Left colon (tissue), 2 donors: ENCODE data around the gene CCDC50. TPM values are rescaled to one million over a fixed set of nuclear protein-coding genes. Genes with fewer than 3 reads are reported as not detected.

Source experiments
- ATAC-seq: fragments of 200-7000 bp; cut with Tn5 transposase; one replicate; pipeline ENCODE4 v1.9.1; 2020; ENCODE audit warnings: mild to moderate bottlenecking, moderate library complexity
- DNase-seq, 2 donors: peaks; one replicate each; pipeline ENCODE4 v3.0.0-alpha.2; 2020
- intact Hi-C, 2 donors: fragments of 100-400 bp; cut with DNase I in 1 of 2; cut with micrococcal nuclease in 1 of 2; formaldehyde crosslinking; loops; one replicate each; pipeline versions ENCODE4 v1.11.2 to v1.14.0; 2022; cut with DNase I, micrococcal nuclease
- total RNA-seq, 2 donors: library from RNA; stranded (reverse); fragmentation: NEBNext Ultra II Directional; extraction: Animal tissue kit (Norgen Biotek cat#: 25700); gene quantifications; one replicate each; pipeline ENCODE4 v1.2.1, GENCODE V29; 2021
- donor health status: DM: no; HTN: no; CAD: no.
- donor health status: DM: yes; HTN: yes; CAD: no.

CCDC50 gene
- total RNA-seq, 2 donors from 2014 or later = 46.5 to 53.7 TPM

DNA sequence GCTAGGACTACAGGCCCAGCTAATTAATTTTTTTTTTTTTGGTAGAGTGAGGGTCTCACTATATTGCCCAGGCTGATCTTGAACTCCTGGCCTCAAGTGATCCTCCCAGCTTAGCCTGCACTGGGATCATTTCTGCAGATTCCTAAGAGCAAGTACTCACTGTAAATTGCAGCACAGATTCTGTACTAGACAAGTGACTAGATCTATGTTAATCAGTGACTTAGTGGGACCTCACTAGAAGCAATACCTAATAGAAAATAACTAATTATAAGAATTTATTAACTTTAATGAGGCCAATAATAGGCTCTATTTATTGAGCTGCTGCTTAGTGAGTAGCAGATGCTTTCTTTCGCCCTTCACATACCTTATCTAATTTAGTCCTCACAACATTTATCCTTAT lies 11.8 kb downstream of the CCDC50 start:
- no peak for DNase-seq
- ATAC-seq = no peak
- intact Hi-C loops = no loop called here

- ATAC-seq (no peak), DNase-seq (no peak)
- intact Hi-C loops = no loop called here
Observed at GRCh38 chr3:191342006-191342405, 12.8 kb downstream of the CCDC50 start.

DNA sequence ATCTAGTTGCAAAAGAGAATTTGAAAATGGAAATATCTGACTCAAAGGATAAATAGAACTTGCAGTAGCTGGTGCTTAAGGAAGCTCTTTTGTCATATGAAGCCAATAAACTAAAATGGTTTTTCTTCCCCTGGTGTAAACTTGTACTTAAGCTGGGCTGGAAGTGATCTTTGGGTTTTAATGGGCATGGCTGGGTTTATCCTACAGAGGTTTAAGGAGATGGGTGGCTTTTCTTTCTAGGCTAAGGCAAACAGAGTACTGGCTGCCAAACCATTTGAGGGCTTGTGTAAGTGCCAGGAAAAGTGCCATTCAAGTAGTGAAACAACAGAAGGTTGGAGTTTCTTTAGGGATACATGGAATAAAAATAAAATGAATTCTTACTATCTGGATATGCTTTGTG lies 13.2 kb downstream of the CCDC50 start:
- intact Hi-C loops = no loop called here
- ATAC-seq (peak; percentile 63), DNase-seq (no peak)

GRCh38 chr3:191343115-191343514 lies 13.9 kb downstream of the CCDC50 start:
- no peak for DNase-seq
- no peak for ATAC-seq
- intact Hi-C loops = no loop called here

- no peak for ATAC-seq
- intact Hi-C loops = no loop called here
- DNase-seq = no peak
Observed at GRCh38 chr3:191343913-191344312, 14.7 kb downstream of the CCDC50 start.

GRCh38 chr3:191345334-191345733 lies 16.1 kb downstream of the CCDC50 start:
- no peak for DNase-seq
- ATAC-seq = no peak
- intact Hi-C loops = no loop called here

- no peak for DNase-seq
- no peak for ATAC-seq
- intact Hi-C loops = no loop called here
Observed at GRCh38 chr3:191347228-191347627, 18.0 kb downstream of the CCDC50 start.

DNA sequence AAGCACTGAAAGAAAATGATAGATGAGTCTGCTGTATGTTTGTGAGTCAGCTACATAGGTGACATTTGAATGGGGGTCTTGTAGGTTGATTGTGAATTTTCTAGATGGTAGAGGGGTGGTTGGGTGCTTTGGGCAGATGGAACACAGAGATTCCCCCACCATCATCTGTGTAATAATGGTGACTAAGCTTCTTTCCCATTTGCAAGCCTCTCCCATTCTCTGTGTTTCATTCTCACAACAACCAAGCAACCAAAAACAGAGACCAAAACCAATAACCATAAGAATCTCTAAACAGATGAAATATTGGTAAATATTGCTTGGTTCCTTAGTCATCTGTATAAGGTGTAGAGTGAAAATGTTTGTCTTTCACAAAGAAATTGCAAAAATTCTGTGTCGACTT lies 18.9 kb downstream of the CCDC50 start:
- DNase-seq (no peak), ATAC-seq (no peak)
- intact Hi-C loops = no loop called here

DNA sequence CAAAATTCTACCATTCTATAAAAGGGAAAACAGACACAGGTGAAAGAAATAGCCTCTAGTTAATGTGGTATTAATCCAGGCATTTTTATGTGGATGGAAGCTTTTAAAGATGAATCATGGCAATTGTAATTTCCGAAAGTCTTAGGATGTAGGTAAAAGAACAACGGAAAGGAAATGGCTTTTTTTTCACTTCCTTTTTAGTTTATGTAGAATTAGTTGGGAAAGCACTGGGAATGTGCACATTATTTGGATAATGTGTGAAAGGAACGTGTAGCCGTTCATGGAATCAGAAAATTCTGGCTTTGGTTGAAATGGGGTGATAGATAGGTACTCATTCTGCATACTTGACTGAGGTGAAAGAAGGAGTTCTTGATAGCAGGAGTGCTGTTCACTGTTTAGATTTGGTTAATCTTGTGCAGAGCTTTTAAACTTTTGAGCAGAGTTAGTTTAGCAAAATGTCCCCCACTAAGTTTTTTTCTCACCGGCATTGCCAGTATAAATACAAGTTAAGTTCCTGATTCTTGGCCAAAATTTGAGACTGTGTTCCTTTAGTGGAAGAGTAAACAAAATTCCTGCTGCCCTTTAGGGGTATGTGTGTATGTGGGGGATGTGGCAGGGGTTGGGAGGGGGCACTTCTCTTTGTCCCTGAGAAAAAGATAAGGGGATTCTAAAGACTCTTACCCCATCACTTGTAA lies 21.3 kb downstream of the CCDC50 start:
- intact Hi-C loops = no loop called here
- DNase-seq (no peak), ATAC-seq (no peak)

GRCh38 chr3:191352014-191352413 lies 22.8 kb downstream of the CCDC50 start:
- ATAC-seq (no peak), DNase-seq (no peak)
- intact Hi-C loops = no loop called here

DNA sequence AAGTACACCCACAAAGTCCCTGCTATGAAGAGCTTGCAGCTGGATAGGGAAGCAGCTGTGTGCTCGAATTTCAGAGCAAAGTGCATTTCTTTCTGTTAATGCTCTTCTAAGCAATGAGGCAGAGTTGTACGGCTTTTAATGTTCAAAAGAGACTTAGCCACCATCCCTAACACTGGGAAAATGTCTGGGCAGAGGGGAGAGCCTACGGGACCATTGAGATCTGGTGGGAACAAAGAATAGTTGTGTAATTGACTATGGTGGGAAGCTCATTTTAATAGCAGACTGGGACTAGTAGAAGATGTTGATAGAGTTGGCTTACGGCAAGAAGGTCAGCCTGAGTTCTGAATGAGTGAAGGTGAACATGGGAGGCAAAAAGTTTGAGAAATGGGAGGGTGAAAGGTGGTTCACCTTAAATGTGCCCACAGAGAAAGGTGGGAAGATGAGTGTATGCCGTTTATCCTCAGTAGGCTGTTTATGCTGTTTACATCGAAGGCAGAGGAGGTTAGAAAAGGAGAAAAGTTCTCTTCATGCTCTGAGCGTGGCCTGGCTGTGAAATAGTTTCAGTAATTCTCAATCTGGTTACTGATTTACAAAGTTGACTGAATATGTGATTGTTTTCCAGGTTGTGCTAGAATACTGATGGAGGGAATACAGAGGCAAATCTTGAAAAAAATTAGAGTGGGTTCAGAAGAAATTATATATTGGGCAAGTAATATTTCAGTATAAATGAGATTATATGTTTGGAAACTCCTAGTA lies 24.0 kb downstream of the CCDC50 start:
- intact Hi-C loops = no loop called here
- peak; percentile 76 for ATAC-seq
- no peak for DNase-seq

DNA sequence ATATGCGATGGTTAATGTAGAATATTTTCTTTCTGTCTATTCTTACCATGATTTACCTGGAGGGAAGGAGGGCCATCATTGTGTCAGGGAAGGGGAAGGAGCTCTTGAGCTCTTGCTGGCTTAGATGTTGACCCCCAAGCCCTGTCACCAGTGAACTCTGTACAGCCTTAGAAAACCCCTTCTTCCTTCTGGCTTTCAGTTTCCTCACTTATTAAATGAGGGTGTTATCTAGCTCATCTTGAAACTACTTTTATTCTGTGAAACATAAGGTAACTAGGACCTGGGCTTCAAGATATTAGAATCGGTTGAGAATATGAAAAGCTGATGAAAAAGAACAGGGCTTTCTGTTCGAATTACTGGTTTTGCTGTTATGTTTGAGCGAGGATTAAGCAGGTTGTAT lies 26.2 kb downstream of the CCDC50 start:
- no peak for ATAC-seq
- no peak for DNase-seq
- intact Hi-C loops = no loop called here

GRCh38 chr3:191356631-191357439 lies 27.6 kb downstream of the CCDC50 start:
- ATAC-seq (peak; percentile 69), DNase-seq (no peak)
- intact Hi-C loops = no loop called here

- intact Hi-C loops = no loop called here
- DNase-seq (no peak), ATAC-seq (no peak)
Observed at GRCh38 chr3:191357909-191358308, 28.7 kb downstream of the CCDC50 start.

- intact Hi-C loops = no loop called here
- no peak for ATAC-seq
- no peak for DNase-seq
Observed at GRCh38 chr3:191358929-191359328, 29.7 kb downstream of the CCDC50 start.

GRCh38 chr3:191360620-191361019 lies 31.4 kb downstream of the CCDC50 start:
- DNase-seq (no peak), ATAC-seq (no peak)
- intact Hi-C loops = no loop called here

DNA sequence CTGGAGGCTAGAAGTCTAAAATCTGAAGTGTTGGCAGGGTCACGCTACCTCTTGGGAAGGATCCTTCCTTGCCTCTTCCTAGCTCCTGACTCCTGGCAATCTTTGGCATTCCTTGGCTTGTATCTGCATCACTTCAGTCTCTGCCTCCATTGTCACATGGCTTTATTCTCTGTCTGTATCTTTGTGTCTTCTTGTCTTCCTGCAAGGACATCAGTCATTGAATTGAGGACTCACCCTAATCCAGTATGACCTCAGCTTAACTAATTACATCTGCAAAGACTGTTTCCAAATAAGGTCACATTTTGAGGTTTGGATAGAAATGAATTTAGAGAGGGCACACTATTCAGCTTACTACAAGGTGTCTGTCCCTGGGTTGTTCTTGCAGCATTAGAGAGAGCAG lies 32.3 kb downstream of the CCDC50 start:
- intact Hi-C loops = no loop called here
- DNase-seq = no peak
- ATAC-seq = no peak

- intact Hi-C loops = no loop called here
- DNase-seq (no peak), ATAC-seq (no peak)
Observed at GRCh38 chr3:191362037-191362436, 32.8 kb downstream of the CCDC50 start.

DNA sequence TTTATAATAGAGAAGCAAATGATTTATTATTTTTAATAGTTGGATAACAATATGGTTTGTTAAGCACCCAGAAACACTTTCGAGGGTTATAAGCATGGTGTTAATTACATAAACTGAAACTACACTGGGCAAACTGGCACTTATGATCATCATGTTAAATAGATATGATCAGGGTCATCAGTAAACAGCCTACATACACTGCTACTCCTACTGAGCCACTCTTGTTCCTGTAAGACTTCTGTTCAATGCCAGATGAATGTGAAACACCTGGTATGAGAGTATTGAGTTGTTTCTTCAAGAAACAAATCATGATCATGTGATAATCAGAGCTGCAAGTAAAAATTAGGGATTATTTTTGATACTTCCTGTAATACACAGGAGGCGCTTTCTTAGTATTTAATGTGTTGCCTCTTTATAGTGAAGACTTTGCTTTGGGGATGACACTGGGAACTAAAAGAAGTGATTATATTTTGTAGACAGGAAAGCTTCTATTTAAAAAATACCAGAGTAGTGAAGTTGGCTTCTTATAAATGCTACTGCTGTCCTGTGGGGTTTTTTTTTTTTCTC lies 33.4 kb downstream of the CCDC50 start:
- DNase-seq (no peak), ATAC-seq (no peak)
- intact Hi-C loops = no loop called here

GRCh38 chr3:191363221-191363620 lies 34.0 kb downstream of the CCDC50 start:
- ATAC-seq = peak; percentile 59
- intact Hi-C loops = no loop called here

More at GRCh38 chr3:191363221-191363620, 34.0 kb downstream of the CCDC50 start:
- DNase-seq = no peak
